ENCODE results near the gene NAV2. TPM values are rescaled to one million over a fixed set of nuclear protein-coding genes. Genes with fewer than 3 reads are reported as not detected.

The NAV2 gene
- polyA plus RNA-seq, 1 donor from 2014 or later, result 3.0 TPM

DNA sequence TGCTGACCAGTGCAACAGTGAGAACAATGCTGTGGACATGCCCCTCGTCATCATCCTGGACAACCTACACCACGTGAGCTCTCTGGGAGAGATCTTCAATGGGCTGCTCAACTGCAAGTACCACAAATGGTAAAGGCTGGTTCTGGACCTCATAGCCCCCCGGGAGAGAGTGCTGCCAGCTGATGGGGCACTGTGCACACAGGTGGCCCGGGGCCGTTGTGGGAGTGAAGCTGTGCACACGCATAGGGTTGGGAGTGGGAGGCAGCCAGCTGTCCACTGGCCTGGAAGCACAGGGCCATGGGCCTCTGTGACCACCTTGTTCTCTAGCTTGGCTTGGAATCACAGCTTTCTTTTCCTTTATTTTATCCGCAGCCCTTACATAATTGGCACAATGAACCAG, 390.6 kb downstream of the NAV2 start:
- no peaks in the 10 kb centered on the region for H3K9me2 ChIP-seq (ENCODE audit: insufficient read depth, low read length)
- no peaks in the 10 kb centered on the region for H3K36me3 ChIP-seq (ENCODE audit: insufficient read depth, low read length)
- H4K20me1 ChIP-seq (ENCODE audit: insufficient read depth), result no peaks in the 10 kb centered on the region
- H3K9me3 ChIP-seq (ENCODE audit: low read length), result no peaks in the 10 kb centered on the region
- H3K79me2 ChIP-seq (replicated peaks; ENCODE audit: insufficient read depth, low read length), result no peaks in the 10 kb centered on the region
- H3K27ac ChIP-seq (ENCODE audit: low read length), result no peak overlapping the region
- H2AFZ ChIP-seq (ENCODE audit: low read depth, low read length), result no peak overlapping the region
- H3K4me2 ChIP-seq (ENCODE audit: low read length), result no peak overlapping the region
- TF ChIP-seq SMC3 (conservative IDR thresholded peaks at IDR 0.05; ENCODE audit: poor library complexity) (no peak), EZH2 (IDR thresholded peaks at IDR 0.05; ENCODE audit: borderline replicate concordance, insufficient read depth, low read length, poor library complexity, severe bottlenecking) (no peak), RAD21 (conservative IDR thresholded peaks at IDR 0.05) (no peak), TAF1 (IDR thresholded peaks at IDR 0.05; ENCODE audit: low read depth) (no peak)
- TF ChIP-seq, protein P1, sequence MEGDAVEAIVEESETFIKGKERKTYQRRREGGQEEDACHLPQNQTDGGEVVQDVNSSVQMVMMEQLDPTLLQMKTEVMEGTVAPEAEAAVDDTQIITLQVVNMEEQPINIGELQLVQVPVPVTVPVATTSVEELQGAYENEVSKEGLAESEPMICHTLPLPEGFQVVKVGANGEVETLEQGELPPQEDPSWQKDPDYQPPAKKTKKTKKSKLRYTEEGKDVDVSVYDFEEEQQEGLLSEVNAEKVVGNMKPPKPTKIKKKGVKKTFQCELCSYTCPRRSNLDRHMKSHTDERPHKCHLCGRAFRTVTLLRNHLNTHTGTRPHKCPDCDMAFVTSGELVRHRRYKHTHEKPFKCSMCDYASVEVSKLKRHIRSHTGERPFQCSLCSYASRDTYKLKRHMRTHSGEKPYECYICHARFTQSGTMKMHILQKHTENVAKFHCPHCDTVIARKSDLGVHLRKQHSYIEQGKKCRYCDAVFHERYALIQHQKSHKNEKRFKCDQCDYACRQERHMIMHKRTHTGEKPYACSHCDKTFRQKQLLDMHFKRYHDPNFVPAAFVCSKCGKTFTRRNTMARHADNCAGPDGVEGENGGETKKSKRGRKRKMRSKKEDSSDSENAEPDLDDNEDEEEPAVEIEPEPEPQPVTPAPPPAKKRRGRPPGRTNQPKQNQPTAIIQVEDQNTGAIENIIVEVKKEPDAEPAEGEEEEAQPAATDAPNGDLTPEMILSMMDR (IDR thresholded peaks at IDR 0.05; ENCODE audit: poor library complexity, severe bottlenecking), result no peak
- no peaks in the 10 kb centered on the region for H3K27me3 ChIP-seq (ENCODE audit: insufficient read depth, low read depth, low read length)
- no peaks in the 10 kb centered on the region for H3F3A ChIP-seq (ENCODE audit: insufficient read depth, low read length, poor library complexity, severe bottlenecking)
- no peak overlapping the region for H3K4me3 ChIP-seq (ENCODE audit: low read length)
- no peak overlapping the region for H3K9ac ChIP-seq (ENCODE audit: low read length)

DNA sequence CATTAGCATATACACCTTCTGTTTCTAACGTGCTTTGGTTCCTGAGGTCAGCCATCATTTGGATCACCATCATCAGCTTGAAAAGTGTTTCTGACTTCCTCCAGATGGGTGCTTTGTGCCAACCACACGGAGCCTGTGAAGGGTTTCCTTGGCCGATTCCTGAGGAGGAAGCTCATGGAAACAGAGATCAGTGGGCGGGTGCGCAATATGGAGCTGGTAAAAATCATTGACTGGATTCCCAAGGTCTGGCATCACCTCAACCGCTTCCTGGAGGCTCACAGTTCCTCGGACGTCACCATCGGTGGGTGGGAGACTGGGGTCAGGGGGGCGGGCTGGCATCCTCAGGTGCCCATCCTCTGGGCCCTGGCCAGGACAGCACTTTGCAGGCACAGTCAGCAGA, 392.8 kb downstream of the NAV2 start:
- no peaks in the 10 kb centered on the region for H3K9me3 ChIP-seq (ENCODE audit: low read length)
- H3K4me2 ChIP-seq (ENCODE audit: low read length), result no peak overlapping the region
- no peaks in the 10 kb centered on the region for H3K36me3 ChIP-seq (ENCODE audit: insufficient read depth, low read length)
- no peak overlapping the region for H3K27ac ChIP-seq (ENCODE audit: low read length)
- no peaks in the 10 kb centered on the region for H3K9me2 ChIP-seq (ENCODE audit: insufficient read depth, low read length)
- no peak overlapping the region for H3K9ac ChIP-seq (ENCODE audit: low read length)
- TF ChIP-seq EZH2 (IDR thresholded peaks at IDR 0.05; ENCODE audit: borderline replicate concordance, insufficient read depth, low read length, poor library complexity, severe bottlenecking) (no peak), EP300 (conservative IDR thresholded peaks at IDR 0.05; ENCODE audit: poor library complexity, severe bottlenecking) (no peak), MXI1 (conservative IDR thresholded peaks at IDR 0.05; ENCODE audit: poor library complexity, severe bottlenecking) (no peak), TAF1 (IDR thresholded peaks at IDR 0.05; ENCODE audit: low read depth) (no peak), SMC3 (conservative IDR thresholded peaks at IDR 0.05; ENCODE audit: poor library complexity) (no peak)
- TF ChIP-seq, protein P2, sequence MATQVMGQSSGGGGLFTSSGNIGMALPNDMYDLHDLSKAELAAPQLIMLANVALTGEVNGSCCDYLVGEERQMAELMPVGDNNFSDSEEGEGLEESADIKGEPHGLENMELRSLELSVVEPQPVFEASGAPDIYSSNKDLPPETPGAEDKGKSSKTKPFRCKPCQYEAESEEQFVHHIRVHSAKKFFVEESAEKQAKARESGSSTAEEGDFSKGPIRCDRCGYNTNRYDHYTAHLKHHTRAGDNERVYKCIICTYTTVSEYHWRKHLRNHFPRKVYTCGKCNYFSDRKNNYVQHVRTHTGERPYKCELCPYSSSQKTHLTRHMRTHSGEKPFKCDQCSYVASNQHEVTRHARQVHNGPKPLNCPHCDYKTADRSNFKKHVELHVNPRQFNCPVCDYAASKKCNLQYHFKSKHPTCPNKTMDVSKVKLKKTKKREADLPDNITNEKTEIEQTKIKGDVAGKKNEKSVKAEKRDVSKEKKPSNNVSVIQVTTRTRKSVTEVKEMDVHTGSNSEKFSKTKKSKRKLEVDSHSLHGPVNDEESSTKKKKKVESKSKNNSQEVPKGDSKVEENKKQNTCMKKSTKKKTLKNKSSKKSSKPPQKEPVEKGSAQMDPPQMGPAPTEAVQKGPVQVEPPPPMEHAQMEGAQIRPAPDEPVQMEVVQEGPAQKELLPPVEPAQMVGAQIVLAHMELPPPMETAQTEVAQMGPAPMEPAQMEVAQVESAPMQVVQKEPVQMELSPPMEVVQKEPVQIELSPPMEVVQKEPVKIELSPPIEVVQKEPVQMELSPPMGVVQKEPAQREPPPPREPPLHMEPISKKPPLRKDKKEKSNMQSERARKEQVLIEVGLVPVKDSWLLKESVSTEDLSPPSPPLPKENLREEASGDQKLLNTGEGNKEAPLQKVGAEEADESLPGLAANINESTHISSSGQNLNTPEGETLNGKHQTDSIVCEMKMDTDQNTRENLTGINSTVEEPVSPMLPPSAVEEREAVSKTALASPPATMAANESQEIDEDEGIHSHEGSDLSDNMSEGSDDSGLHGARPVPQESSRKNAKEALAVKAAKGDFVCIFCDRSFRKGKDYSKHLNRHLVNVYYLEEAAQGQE (IDR thresholded peaks at IDR 0.05; ENCODE audit: borderline replicate concordance), result no peak
- H3K79me2 ChIP-seq (replicated peaks; ENCODE audit: insufficient read depth, low read length), result no peaks in the 10 kb centered on the region
- no peaks in the 10 kb centered on the region for H3F3A ChIP-seq (ENCODE audit: insufficient read depth, low read length, poor library complexity, severe bottlenecking)
- H3K27me3 ChIP-seq (ENCODE audit: insufficient read depth, low read depth, low read length), result no peaks in the 10 kb centered on the region
- no peaks in the 10 kb centered on the region for H4K20me1 ChIP-seq (ENCODE audit: insufficient read depth)
- H3K4me3 ChIP-seq (ENCODE audit: low read length), result no peak overlapping the region
- no peak overlapping the region for H2AFZ ChIP-seq (ENCODE audit: low read depth, low read length)

All from neural cell (in vitro differentiated cells).